Mesodermal cell (in vitro differentiated cells): Measurements from ENCODE around the gene CLEC18A. TPM values are rescaled to one million over a fixed set of nuclear protein-coding genes. Genes with fewer than 3 reads are reported as not detected.
"Not testable (repeated sequence)": the region's sequence is repeated elsewhere in the genome, so short reads cannot be mapped to it uniquely, and the experiment has no call there.

Experiments
- H3K27ac ChIP-seq: 2 replicates; pipeline ENCODE4 v1.7.0; 2013; ENCODE audit warnings: mild to moderate bottlenecking, low read depth, low read length, moderate library complexity; ENCODE audit not compliant: severe bottlenecking
- H3K36me3 ChIP-seq: 2 replicates; pipeline ENCODE4 v1.7.1; 2013; ENCODE audit warnings: mild to moderate bottlenecking, low read length, moderate library complexity; ENCODE audit not compliant: control insufficient read depth, insufficient read depth
- H3K4me1 ChIP-seq: one replicate; pipeline ENCODE4 v1.7.1; 2013; ENCODE audit warnings: mild to moderate bottlenecking, low read length; ENCODE audit not compliant: insufficient read depth, control insufficient read depth, poor library complexity, severe bottlenecking
- H3K4me3 ChIP-seq: 2 replicates; pipeline ENCODE4 v1.7.0; 2013; ENCODE audit warnings: low read length, control low read depth, mild to moderate bottlenecking; ENCODE audit not compliant: insufficient read depth, poor library complexity, severe bottlenecking; ENCODE audit errors: extremely low read depth
- H3K9me3 ChIP-seq: 2 replicates; pipeline ENCODE4 v1.7.1; 2013; ENCODE audit warnings: mild to moderate bottlenecking, low read length, moderate library complexity; ENCODE audit not compliant: control insufficient read depth
- WGBS, 2 experiments: methylation state at CpG; one replicate each; pipeline ENCODE4 v1.1.5; 2013; ENCODE audit warnings: missing lambda C conversion rate in 2 of 2; ENCODE audit not compliant: insufficient coverage in 2 of 2; 5-methylcytosine and 5-hydroxymethylcytosine counted together
- polyA plus RNA-seq, 2 experiments: library from polyadenylated mRNA; stranded (reverse); fragments of 50-300 nt; gene quantifications; one replicate each; pipeline ENCODE4 v1.2.3, GENCODE V29; 2013

CLEC18A gene
- 1.5 TPM for polyA plus RNA-seq (2013, experiment 1 of 2)
- 1.7 TPM for polyA plus RNA-seq (2013, experiment 2 of 2)

DNA sequence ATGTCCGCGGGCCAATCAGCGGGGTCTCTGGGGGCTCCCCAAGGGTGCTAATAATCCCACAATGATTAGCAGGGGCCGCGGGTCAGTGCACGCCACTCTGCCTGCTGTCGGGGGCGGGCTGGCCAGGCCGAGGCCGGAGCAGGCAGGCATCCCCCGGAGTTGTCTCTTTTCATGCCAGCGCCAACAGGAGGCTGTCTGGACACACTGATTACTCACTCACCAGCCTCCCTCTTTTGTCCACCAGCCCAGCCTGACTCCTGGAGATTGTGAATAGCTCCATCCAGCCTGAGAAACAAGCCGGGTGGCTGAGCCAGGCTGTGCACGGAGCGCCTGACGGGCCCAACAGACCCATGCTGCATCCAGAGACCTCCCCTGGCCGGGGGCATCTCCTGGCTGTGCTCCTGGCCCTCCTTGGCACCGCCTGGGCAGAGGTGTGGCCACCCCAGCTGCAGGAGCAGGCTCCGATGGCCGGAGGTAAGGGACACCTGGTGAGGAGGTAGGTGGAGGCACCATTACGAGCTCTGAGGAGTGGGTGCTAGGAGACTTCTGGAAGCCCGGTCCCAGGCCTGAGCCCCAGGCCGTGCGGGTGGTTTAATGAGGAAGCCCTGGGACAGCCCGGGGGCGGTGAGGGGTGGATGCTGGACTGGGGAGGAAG lies at the start of gene CLEC18A:
TSS of gene CLEC18A (plus strand) at position 318 of the 655 bp plus-strand sequence. CDS start at position 351, 33 bp downstream.
- not testable (repeated sequence) for H3K9me3 ChIP-seq, H3K4me3 ChIP-seq, H3K4me1 ChIP-seq, H3K36me3 ChIP-seq, H3K27ac ChIP-seq
- WGBS, 2 experiments: no CpG with 5 or more reads among the region's 26 CpGs

DNA sequence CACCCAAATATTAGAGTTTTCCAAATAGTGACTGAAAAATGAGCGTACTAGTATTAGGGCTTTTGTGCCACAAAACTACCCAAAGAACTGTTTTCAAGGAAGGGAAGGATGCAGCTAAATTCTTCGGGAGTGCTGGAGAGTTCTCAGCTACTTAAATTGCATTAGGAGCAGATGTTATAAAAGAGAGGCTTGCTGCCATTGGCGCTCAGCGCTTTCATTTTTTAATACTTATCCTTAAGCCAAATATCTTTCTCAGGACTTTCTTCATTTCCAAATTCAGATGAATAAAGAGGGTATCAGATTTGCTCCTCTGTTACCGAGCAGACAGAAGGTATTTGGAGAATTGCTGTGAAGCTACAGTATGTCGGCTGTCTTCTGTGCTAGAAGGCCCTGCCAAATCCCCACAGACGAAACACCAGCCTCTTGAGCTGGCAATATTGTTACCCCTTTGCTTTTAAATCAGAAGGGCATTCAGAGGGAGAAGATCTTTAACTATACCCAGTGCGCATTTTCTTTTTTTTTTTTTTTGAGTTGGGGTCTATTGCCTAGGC lies 47.2 kb upstream of the CLEC18A start:
- no peaks in the 10 kb centered on the region for H3K4me1 ChIP-seq
- no peak overlapping the region for H3K4me3 ChIP-seq
- 97 to 100% methylated on average over 1 to 5 of the region's 8 CpGs for WGBS, 2 experiments
- peaks cover 8% of the 10 kb centered on the region for H3K36me3 ChIP-seq
- H3K9me3 ChIP-seq: no peaks in the 10 kb centered on the region
- H3K27ac ChIP-seq: no peak overlapping the region

DNA sequence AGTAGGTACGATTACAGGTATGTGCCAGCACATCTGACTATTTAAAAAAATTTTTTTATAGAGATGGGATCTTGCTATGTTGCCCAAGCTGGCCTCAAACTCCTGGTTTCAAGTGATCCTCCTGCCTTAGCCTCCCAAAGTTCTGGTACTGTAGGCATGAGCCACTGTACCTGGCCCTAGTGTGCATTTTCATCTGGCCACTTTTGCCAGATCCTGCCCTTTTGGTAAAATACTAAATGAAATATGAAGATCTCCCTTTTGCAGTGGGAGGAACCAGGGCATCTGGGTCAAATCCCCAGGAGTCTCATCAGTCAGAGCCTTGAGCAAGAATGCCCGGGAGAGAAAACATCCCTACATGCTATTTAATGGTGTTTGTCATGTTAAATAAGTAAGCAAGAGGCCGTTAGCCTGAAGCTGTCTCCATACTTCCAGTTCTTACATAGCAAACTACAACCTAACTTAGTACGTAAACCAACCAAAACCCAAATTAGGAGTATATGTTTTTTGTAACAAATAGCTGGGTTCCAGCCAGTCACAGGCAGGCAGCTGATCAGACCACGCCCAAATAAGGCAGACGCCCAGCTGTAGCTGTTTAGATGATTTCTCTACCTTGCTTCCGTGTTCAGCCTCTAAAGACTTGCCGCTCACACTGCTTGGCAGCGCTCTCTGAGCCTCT lies 46.5 kb upstream of the CLEC18A start:
- H3K9me3 ChIP-seq: no peaks in the 10 kb centered on the region
- H3K36me3 ChIP-seq: peaks cover 13% of the 10 kb centered on the region
- 78 to 88% methylated on average over 5 of the region's 9 CpGs for WGBS, 2 experiments
- no peak overlapping the region for H3K4me3 ChIP-seq
- no peaks in the 10 kb centered on the region for H3K4me1 ChIP-seq
- no peak overlapping the region for H3K27ac ChIP-seq

DNA sequence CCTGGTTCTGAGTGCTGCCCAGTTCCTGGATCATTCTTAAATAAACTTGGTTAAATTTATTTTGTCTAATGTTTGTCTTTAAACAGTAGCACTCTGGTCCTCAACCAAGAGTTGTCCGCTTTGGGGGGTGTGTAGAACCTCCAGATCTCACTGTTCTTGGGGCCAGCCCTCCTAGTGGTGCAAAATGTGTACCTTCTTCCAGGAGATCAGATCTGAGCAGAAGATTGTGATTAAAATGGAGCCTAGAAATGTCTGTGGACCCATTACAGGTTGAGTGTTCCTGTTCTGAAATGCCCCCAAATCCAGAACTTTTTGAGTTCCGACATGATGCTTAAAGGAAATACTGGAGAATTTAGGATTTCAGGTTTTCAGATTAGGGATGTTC lies 46.0 kb upstream of the CLEC18A start:
- no peak overlapping the region for H3K4me3 ChIP-seq
- no peaks in the 10 kb centered on the region for H3K4me1 ChIP-seq
- WGBS, 2 experiments: 60 to 85% methylated on average over 2 of the region's 2 CpGs
- no peak overlapping the region for H3K27ac ChIP-seq
- no peaks in the 10 kb centered on the region for H3K9me3 ChIP-seq
- peaks cover 16% of the 10 kb centered on the region for H3K36me3 ChIP-seq

DNA sequence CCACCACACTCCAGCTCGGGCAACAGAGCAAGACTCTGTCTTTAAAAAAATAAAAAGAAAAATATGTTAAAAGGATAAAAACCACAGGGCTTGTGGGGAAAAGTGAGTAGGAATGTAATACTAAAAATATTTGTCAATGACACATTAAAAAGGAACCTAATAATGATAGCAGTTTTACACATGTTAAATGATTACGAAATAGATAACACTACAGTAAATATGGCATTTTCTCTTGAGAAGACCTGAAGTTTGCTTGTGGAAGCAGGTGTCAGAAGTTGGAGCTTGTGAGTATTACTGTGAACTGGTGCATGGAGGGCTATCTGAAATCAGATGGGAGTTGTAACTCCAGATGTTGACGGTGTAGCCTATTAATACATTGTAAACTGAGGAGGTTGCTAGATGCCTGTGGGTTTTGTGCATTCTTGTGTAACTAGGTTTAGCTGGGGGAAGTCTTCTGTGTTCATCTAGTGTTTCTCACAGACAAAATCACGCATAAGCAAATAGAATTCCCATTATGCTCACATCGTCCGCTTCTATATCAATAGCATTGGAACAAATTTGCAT lies 44.2 kb upstream of the CLEC18A start:
- H3K4me1 ChIP-seq: no peaks in the 10 kb centered on the region
- 80 to 97% methylated on average over 1 to 4 of the region's 6 CpGs for WGBS, 2 experiments

DNA sequence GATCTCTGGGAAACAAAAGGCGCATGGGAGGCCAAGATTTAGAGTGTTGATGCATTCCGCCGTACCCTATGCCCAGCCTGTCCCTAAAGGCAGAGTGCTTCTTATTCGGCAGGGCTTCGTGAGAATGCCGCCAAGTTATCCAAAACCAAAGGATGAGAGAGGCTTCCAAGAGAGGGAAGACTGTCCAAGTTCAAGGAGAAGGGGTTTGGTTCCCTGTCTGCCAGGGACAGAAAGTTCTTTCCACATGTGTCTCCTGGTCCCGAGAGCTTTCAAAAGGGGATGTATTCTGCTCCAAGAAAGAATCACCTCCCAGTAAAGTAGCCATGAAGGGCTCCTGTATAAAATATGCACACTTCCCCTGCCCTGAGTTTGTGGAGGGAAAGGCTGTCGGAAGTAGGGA lies 42.1 kb upstream of the CLEC18A start:
- Histone ChIP-seq H3K36me3 (peaks cover 16% of the 10 kb centered on the region), H3K9me3 (no peaks in the 10 kb centered on the region), H3K4me3 (no peak overlapping the region), H3K27ac (no peak overlapping the region), H3K4me1 (no peaks in the 10 kb centered on the region)
- 90 to 94% methylated on average over 4 to 6 of the region's 8 CpGs for WGBS, 2 experiments

More for the DNA sequence above, 44.2 kb upstream of the CLEC18A start:
- H3K27ac ChIP-seq: no peak overlapping the region
- H3K36me3 ChIP-seq: peaks cover 16% of the 10 kb centered on the region
- no peaks in the 10 kb centered on the region for H3K9me3 ChIP-seq
- no peak overlapping the region for H3K4me3 ChIP-seq

DNA sequence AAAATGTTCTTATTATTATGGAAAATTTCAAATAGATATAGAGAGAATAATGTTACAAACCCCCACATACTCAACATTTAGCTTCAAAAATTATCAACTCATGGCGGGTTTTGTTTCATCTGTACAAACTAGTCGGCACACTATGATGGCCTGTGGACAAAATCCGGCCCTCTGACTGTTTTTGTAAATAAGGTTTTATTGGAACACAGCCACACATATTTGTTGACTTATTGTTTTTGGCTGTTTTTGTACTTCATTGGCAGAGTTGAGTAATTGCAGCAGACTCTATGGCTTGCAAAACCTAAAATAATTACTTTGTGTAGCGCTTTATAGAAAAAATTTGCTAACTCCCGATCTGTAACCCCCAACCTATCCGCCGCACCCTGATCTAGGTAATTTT lies 41.4 kb upstream of the CLEC18A start:
- 100% methylated on average over 4 of the region's 7 CpGs; no CpG with 5 or more reads in 1 of the 2 experiments for WGBS, 2 experiments
- Histone ChIP-seq H3K9me3 (no peaks in the 10 kb centered on the region), H3K36me3 (peaks cover 14% of the 10 kb centered on the region), H3K4me1 (no peaks in the 10 kb centered on the region), H3K27ac (no peak overlapping the region), H3K4me3 (no peak overlapping the region)

DNA sequence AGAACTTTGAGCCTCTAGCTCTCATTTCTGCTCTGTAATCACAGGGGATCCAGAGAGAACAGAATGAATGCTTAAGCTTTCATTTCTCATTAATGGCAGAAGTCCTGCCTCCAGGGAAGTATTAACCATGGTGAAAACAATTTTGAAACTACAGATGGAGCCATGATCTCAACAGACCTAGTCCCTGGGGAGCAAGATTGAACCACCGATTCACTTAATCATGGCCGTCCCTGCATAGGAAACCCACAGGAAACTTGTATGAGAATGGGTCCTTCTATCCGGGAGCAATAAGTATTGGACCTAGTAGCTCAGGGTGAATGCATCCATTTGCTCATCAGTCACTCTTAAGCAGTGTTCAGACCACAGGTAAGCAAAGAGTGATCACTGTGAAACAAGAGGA lies 40.2 kb upstream of the CLEC18A start:
- WGBS, 2 experiments: 74 to 81% methylated on average over 3 of the region's 3 CpGs
- Histone ChIP-seq H3K4me1 (no peaks in the 10 kb centered on the region), H3K9me3 (no peaks in the 10 kb centered on the region), H3K36me3 (peaks cover 13% of the 10 kb centered on the region), H3K4me3 (no peak overlapping the region), H3K27ac (no peak overlapping the region)

DNA sequence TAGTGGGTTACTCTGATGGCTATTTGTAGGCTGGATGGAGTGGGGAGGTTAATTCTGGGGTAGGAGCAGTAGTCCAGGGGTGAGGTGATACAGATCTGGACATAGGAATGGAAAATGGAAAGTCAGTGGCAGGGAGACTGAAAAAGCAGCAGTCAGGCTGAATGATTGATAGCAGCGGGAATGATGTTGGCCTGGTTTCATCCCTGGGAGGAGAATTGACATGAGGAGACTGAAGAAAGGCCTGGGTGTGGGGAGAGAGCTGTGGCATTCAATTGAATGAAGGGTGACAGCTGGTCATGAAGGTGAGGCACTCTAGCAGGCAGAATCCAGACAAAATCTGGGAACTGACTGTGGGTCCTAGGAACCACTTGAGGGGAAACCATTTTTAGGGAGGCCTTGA lies 34.7 kb upstream of the CLEC18A start:
- H3K36me3 ChIP-seq: no peaks in the 10 kb centered on the region
- no peaks in the 10 kb centered on the region for H3K9me3 ChIP-seq
- 89 to 100% methylated on average over 1 of the region's 1 CpG for WGBS, 2 experiments
- H3K27ac ChIP-seq: no peak overlapping the region
- no peak overlapping the region for H3K4me3 ChIP-seq
- H3K4me1 ChIP-seq: peaks cover 19% of the 10 kb centered on the region

DNA sequence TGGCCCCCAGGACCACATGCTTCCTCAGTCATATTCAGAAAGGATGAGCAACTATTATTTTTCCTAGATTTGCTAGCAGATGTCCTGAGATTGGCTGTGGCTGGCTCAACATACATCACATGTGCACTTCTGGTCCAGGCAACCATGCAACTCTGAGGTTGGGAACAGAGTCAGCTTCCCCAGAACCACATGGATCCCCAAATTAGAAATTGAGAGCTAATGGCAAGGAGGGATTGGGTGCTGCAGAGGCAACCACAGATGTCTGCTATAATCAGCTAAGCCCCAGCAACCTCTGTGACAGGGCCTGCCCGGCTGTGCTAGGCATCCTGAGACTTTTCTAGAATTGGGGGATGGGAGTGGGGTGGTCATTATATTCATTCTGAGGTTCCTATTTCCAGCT lies 33.8 kb upstream of the CLEC18A start:
- Histone ChIP-seq H3K4me1 (peaks cover 19% of the 10 kb centered on the region), H3K27ac (peak overlapping the region; percentile 93), H3K9me3 (no peaks in the 10 kb centered on the region), H3K36me3 (no peaks in the 10 kb centered on the region), H3K4me3 (no peak overlapping the region)
- 75 to 83% methylated on average over 1 of the region's 1 CpG for WGBS, 2 experiments
